H1 (cell line): ENCODE data around the gene STXBP2. TPM values are rescaled to one million over a fixed set of nuclear protein-coding genes. Genes with fewer than 3 reads are reported as not detected.

Source experiments
- CTCF ChIA-PET: fragments of 300-600 bp; sonication (Branson Sonifier 250); formaldehyde crosslinking; loops from one replicate; lab custom pipeline; 2021; ENCODE audit not compliant: partially characterized antibody; lab: Charles Lee
- POLR2A ChIA-PET: fragments of 300-600 bp; sonication (Branson Sonifier 250); formaldehyde crosslinking; loops from one replicate; lab custom pipeline; 2021; ENCODE audit warnings: inconsistent platforms; ENCODE audit not compliant: partially characterized antibody; lab: Charles Lee
- DNase-seq, 2 experiments: peaks; one replicate each; pipeline versions ENCODE4 v3.0.0 to v3.0.0-alpha.2; 2010 to 2022; ENCODE audit warnings: low spot score in 2 of 2, low read depth in 1 of 2, mixed read lengths in 1 of 2
- FAIRE-seq: peaks from 2 replicates; lab custom pipeline; 2011; peaks lifted over from hg19 to GRCh38; lab: Jason Lieb, UNC
- H2AFZ ChIP-seq: 2 replicates; pipeline ENCODE4 v1.8.1; 2012; ENCODE audit warnings: low read length, inconsistent platforms
- H2AK5ac ChIP-seq: 2 replicates; pipeline ENCODE4 v1.6.1; 2013; ENCODE audit warnings: low read depth, low read length
- H2BK120ac ChIP-seq: replicated peaks from 2 replicates; pipeline ENCODE3; 2013; ENCODE audit warnings: low read depth, low read length, inconsistent platforms
- H2BK12ac ChIP-seq: 2 replicates; pipeline ENCODE4 v1.6.1; 2013; ENCODE audit warnings: low read depth, low read length
- H2BK15ac ChIP-seq: 2 replicates; pipeline ENCODE4 v1.6.1; 2013; ENCODE audit warnings: low read length
- H2BK20ac ChIP-seq: 2 replicates; pipeline ENCODE4 v1.6.1; 2013; ENCODE audit warnings: low read length
- H2BK5ac ChIP-seq: 2 replicates; pipeline ENCODE4 v1.6.1; 2013; ENCODE audit warnings: low read depth, low read length
- H3K14ac ChIP-seq: 2 replicates; pipeline ENCODE4 v1.6.1; 2013; ENCODE audit warnings: inconsistent platforms; ENCODE audit not compliant: insufficient read length
- H3K18ac ChIP-seq: 2 replicates; pipeline ENCODE4 v1.6.1; 2013; ENCODE audit warnings: low read length; ENCODE audit errors: extremely low read depth
- H3K23ac ChIP-seq: 2 replicates; pipeline ENCODE4 v1.6.1; 2013; ENCODE audit warnings: inconsistent platforms; ENCODE audit not compliant: insufficient read length
- H3K23me2 ChIP-seq: 2 replicates; pipeline ENCODE4 v1.6.1; 2013; ENCODE audit warnings: low read depth, low read length
- H3K27ac ChIP-seq: 2 replicates; pipeline ENCODE4 v1.6.1; 2011; ENCODE audit warnings: low read depth, low read length, inconsistent platforms
- H3K27me3 ChIP-seq, 4 experiments: replicated peaks in 1 of 4; 1 replicate in 1 of 4; 2 replicates in 3 of 4; pipeline versions ENCODE4 v1.6.1 to v1.8.1; 2011 to 2013; ENCODE audit warnings: low read length in 3 of 4, mild to moderate bottlenecking in 3 of 4, inconsistent platforms in 2 of 4, mixed read lengths in 2 of 4, moderate library complexity in 1 of 4; ENCODE audit not compliant: control insufficient read depth in 3 of 4, insufficient read depth in 3 of 4; ENCODE audit errors: extremely low read depth in 1 of 4
- H3K36me3 ChIP-seq, 4 experiments: 2 replicates each; pipeline versions ENCODE4 v1.6.1 to v1.8.1; 2011 to 2013; ENCODE audit warnings: mild to moderate bottlenecking in 4 of 4, low read length in 3 of 4, moderate library complexity in 2 of 4, control low read depth in 1 of 4, inconsistent platforms in 1 of 4; ENCODE audit not compliant: insufficient read depth in 4 of 4, control insufficient read depth in 2 of 4
- H3K4ac ChIP-seq: replicated peaks from 2 replicates; pipeline ENCODE3; 2013; ENCODE audit warnings: low read length, low read depth, mixed read lengths, inconsistent platforms; ENCODE audit not compliant: insufficient read length
- H3K4me1 ChIP-seq, 4 experiments: replicated peaks in 1 of 4; 1 replicate in 1 of 4; 2 replicates in 3 of 4; pipeline versions ENCODE4 v1.6.1 to v1.8.1; 2011 to 2013; ENCODE audit warnings: low read length in 3 of 4, inconsistent platforms in 2 of 4, mixed read lengths in 1 of 4; ENCODE audit not compliant: insufficient read depth in 4 of 4, control insufficient read depth in 3 of 4
- H3K4me2 ChIP-seq, 2 experiments: 2 replicates each; pipeline versions ENCODE4 v1.6.1 to v1.8.1; 2011 to 2013; ENCODE audit warnings: low read depth in 2 of 2, low read length in 2 of 2, control low read depth in 1 of 2, inconsistent platforms in 1 of 2, mild to moderate bottlenecking in 1 of 2; ENCODE audit not compliant: insufficient read depth in 1 of 2
- H3K4me3 ChIP-seq, 4 experiments: fragments of 200-600, 300-600 bp in 1 of 4; sonication (generic), shearing (Covaris generic), sonication (Bioruptor Twin) in 1 of 4; 2 replicates each; pipeline versions ENCODE4 v1.5.1 to v1.8.1; 2011 to 2016; ENCODE audit warnings: low read length in 4 of 4, low read depth in 3 of 4, control low read depth in 2 of 4, inconsistent platforms in 2 of 4, mild to moderate bottlenecking in 2 of 4, mixed read lengths in 1 of 4, moderate library complexity in 1 of 4; ENCODE audit not compliant: insufficient read depth in 2 of 4; ENCODE audit errors: extremely low read depth in 1 of 4
- H3K56ac ChIP-seq: replicated peaks from 2 replicates; pipeline ENCODE3; 2013; ENCODE audit warnings: low read depth, mild to moderate bottlenecking, mixed read lengths, low read length, inconsistent platforms; ENCODE audit not compliant: insufficient read length
- H3K79me1 ChIP-seq: 2 replicates; pipeline ENCODE4 v1.6.1; 2013; ENCODE audit warnings: low read depth, low read length, control low read depth
- H3K79me2 ChIP-seq, 2 experiments: 2 replicates each; pipeline versions ENCODE4 v1.6.1 to v1.8.1; 2012 to 2013; ENCODE audit warnings: low read length in 2 of 2, mild to moderate bottlenecking in 2 of 2, inconsistent platforms in 1 of 2; ENCODE audit not compliant: insufficient read depth in 2 of 2, control insufficient read depth in 1 of 2
- H3K9ac ChIP-seq, 4 experiments: replicated peaks in 1 of 4; 1 replicate in 1 of 4; 2 replicates in 3 of 4; pipeline versions ENCODE4 v1.6.1 to v1.8.1; 2011 to 2013; ENCODE audit warnings: low read depth in 3 of 4, low read length in 3 of 4, control low read depth in 2 of 4, mild to moderate bottlenecking in 2 of 4, moderate library complexity in 2 of 4, inconsistent platforms in 1 of 4; ENCODE audit errors: extremely low read depth in 1 of 4
- H3K9me3 ChIP-seq, 2 experiments: 2 replicates each; pipeline versions ENCODE4 v1.6.1 to v1.8.1; 2012 to 2013; ENCODE audit warnings: mild to moderate bottlenecking in 2 of 2, moderate library complexity in 2 of 2, control low read depth in 1 of 2, inconsistent platforms in 1 of 2, low read depth in 1 of 2, low read length in 1 of 2, mixed read lengths in 1 of 2; ENCODE audit not compliant: insufficient read depth in 2 of 2
- H4K20me1 ChIP-seq, 2 experiments: replicated peaks in 1 of 2; 2 replicates each; pipeline versions ENCODE3 to v1.8.1; 2011 to 2013; ENCODE audit warnings: inconsistent platforms in 2 of 2, low read length in 2 of 2, mild to moderate bottlenecking in 1 of 2; ENCODE audit not compliant: insufficient read depth in 2 of 2, control insufficient read depth in 1 of 2
- H4K5ac ChIP-seq: 2 replicates; pipeline ENCODE4 v1.6.1; 2013; ENCODE audit warnings: low read length, low read depth, mixed read lengths, inconsistent platforms; ENCODE audit not compliant: insufficient read length
- H4K8ac ChIP-seq: 2 replicates; pipeline ENCODE4 v1.8.0; 2013; ENCODE audit warnings: mild to moderate bottlenecking, moderate library complexity, low read length, inconsistent platforms; ENCODE audit not compliant: insufficient read depth; ENCODE audit errors: extremely low read depth
- H4K91ac ChIP-seq: replicated peaks from 2 replicates; pipeline ENCODE3; 2013; ENCODE audit warnings: low read length, mixed read lengths, inconsistent platforms; ENCODE audit not compliant: insufficient read length
- CREB1 ChIP-seq: IDR thresholded peaks from 2 replicates; pipeline ENCODE4 v1.6.1; 2012; ENCODE audit warnings: inconsistent platforms
- CTBP2 ChIP-seq: IDR thresholded peaks from 2 replicates; pipeline ENCODE4 v1.7.0; 2011; ENCODE audit warnings: borderline replicate concordance, mild to moderate bottlenecking, moderate library complexity, mixed read lengths, low read length; ENCODE audit not compliant: insufficient read depth, insufficient read length
- E2F6 ChIP-seq: IDR thresholded peaks from 2 replicates; pipeline ENCODE4 v1.6.1; 2012; ENCODE audit warnings: inconsistent platforms
- EGR1 ChIP-seq: IDR thresholded peaks from 2 replicates; pipeline ENCODE4 v1.6.1; 2011; ENCODE audit warnings: low read depth, low read length, borderline replicate concordance
- EP300 ChIP-seq, 2 experiments: IDR thresholded peaks; 1 replicate in 1 of 2; 2 replicates in 1 of 2; pipeline ENCODE4 v1.6.1; 2011 to 2012; ENCODE audit warnings: low read depth in 2 of 2, low read length in 2 of 2, mild to moderate bottlenecking in 2 of 2, borderline replicate concordance in 1 of 2, inconsistent platforms in 1 of 2, moderate library complexity in 1 of 2
- KDM1A ChIP-seq: fragments of 200-600, 300-600 bp; sonication (generic); IDR thresholded peaks from 2 replicates; pipeline ENCODE4 v1.7.1; 2016; ENCODE audit warnings: mild to moderate bottlenecking, low read length, borderline replicate concordance
- MAX ChIP-seq: IDR thresholded peaks from 2 replicates; pipeline ENCODE4 v1.6.1; 2012; ENCODE audit warnings: inconsistent platforms
- POU5F1 ChIP-seq: IDR thresholded peaks from 2 replicates; pipeline ENCODE4 v1.6.1; 2011; ENCODE audit warnings: low read depth, mild to moderate bottlenecking, low read length, moderate library complexity
- SIX5 ChIP-seq: IDR thresholded peaks from 2 replicates; pipeline ENCODE4 v1.6.1; 2011; ENCODE audit warnings: mild to moderate bottlenecking, low read depth, low read length
- USF2 ChIP-seq: IDR thresholded peaks from 2 replicates; pipeline ENCODE4 v1.6.1; 2011; ENCODE audit warnings: low read length, improper control_type of control experiment
- YY1 ChIP-seq: IDR thresholded peaks from 2 replicates; pipeline ENCODE4 v1.6.1; 2011; ENCODE audit warnings: low read depth, mild to moderate bottlenecking, low read length
- WGBS, 2 experiments: shearing (Covaris generic) in 1 of 2; methylation state at CpG; one replicate each; pipeline versions ENCODE4 v1.1.6 to v1.1.7; 2013 to 2015; ENCODE audit warnings: low lambda C conversion rate in 2 of 2, mixed read lengths in 2 of 2, inconsistent platforms in 1 of 2, low coverage in 1 of 2, missing lambda C conversion rate in 1 of 2; ENCODE audit not compliant: insufficient replicate concordance in 2 of 2, insufficient coverage in 1 of 2, insufficient read length in 1 of 2; ENCODE audit errors: extremely low coverage in 1 of 2, missing lambda C conversion rate in 1 of 2; 5-methylcytosine and 5-hydroxymethylcytosine counted together
- polyA plus RNA-seq, 7 experiments: library from polyadenylated mRNA; depleted of rRNA in 3 of 7; stranded (reverse) in 5 of 7; unstranded in 2 of 7; fragments of >200 nt in 5 of 7; fragments of 200-250 nt in 2 of 7; gene quantifications; 1 replicate in 5 of 7; 2 replicates in 1 of 7; 4 replicates in 1 of 7; pipeline versions ENCODE4 v1.2.1 to v1.2.3, GENCODE V29; 2011 to 2013; ENCODE audit warnings: missing spikeins in 2 of 7, mixed read lengths in 2 of 7
- total RNA-seq: library from RNA; stranded (reverse); fragmentation: NEBNext Ultra II Directional; extraction: Animal tissue kit (Norgen Biotek cat#: 25700); gene quantifications from 2 replicates; pipeline ENCODE4 v1.2.1, GENCODE V29; 2021

The STXBP2 gene
- total and polyA plus RNA-seq, 2 of the 8 experiments (the other 6 are each of a cell fraction or from before 2014, with no cell fraction given): 52.9 to 53.8 TPM

- H3K9me3 ChIP-seq: no peaks in the 10 kb centered on the region
- H3K14ac ChIP-seq: no peak overlapping the region
- no peak overlapping the region for H2BK12ac ChIP-seq
- H4K8ac ChIP-seq: no peak overlapping the region
- peaks cover 31% of the 10 kb centered on the region for H3K79me1 ChIP-seq
- H3K4me2 ChIP-seq: no peak overlapping the region
- DNase-seq (no peak), FAIRE-seq (no peak)
- ChIA-PET POLR2A (interaction anchor here (1.1 to 6.4 kb wide), 3 partner anchors 8 to 20 kb away, joined by 3 to 34 read pairs (median 4); partner anchors contain the start of gene PCP2), CTCF (interaction anchor here (0.7 to 2.7 kb wide), 3 partner anchors 15 to 262 kb away, joined by 3 to 6 read pairs (median 5); no protein-coding TSS in a partner anchor)
- H2BK120ac ChIP-seq: no peak overlapping the region
- peaks cover 0 to 10% (median 3%) of the 10 kb centered on the region in 4 experiments; a peak in 4 of 7 replicates for H3K4me1 ChIP-seq
- no peak overlapping the region for H3K23ac ChIP-seq
- H2AFZ ChIP-seq: no peak overlapping the region
- no peak overlapping the region for H3K56ac ChIP-seq
- no peak overlapping the region for H2BK15ac ChIP-seq
- WGBS, 2 experiments: 97% methylated on average over 30 of the region's 34 CpGs; no CpG with 5 or more reads in 1 of the 2 experiments
- no peak overlapping the region for H4K5ac ChIP-seq
- no peak overlapping the region for H3K27ac ChIP-seq
- H3K4ac ChIP-seq: no peak overlapping the region
- no peak overlapping the region for H3K4me3 ChIP-seq
- peaks cover 4 to 22% of the 10 kb centered on the region in 2 experiments for H4K20me1 ChIP-seq
- no peak overlapping the region for H4K91ac ChIP-seq
- H2AK5ac ChIP-seq: no peak overlapping the region
- H2BK20ac ChIP-seq: no peak overlapping the region
- peaks cover 10 to 44% of the 10 kb centered on the region in 2 experiments; a peak in 3 of 4 replicates for H3K79me2 ChIP-seq
- no peaks in the 10 kb centered on the region for H3K27me3 ChIP-seq
- H3K9ac ChIP-seq: no peak overlapping the region
- peaks cover 8 to 25% (median 20%) of the 10 kb centered on the region in 4 experiments; a peak in 5 of 8 replicates for H3K36me3 ChIP-seq
- H3K23me2 ChIP-seq: peaks cover 14% of the 10 kb centered on the region
- H2BK5ac ChIP-seq: no peak overlapping the region
- no peak overlapping the region for H3K18ac ChIP-seq
- TF ChIP-seq E2F6 (no peak), POU5F1 (no peak), SIX5 (no peak), EGR1 (no peak), USF2 (no peak), YY1 (no peak), EP300 (IDR thresholded peaks at IDR 0.05; ENCODE audit: borderline replicate concordance in 1 of 2, low read depth in 2 of 2, low read length in 2 of 2) (no peak), MAX (no peak), KDM1A (no peak), CTBP2 (no peak), CREB1 (no peak)
Observed at GRCh38 chr19:7625763-7626372, 11.0 kb upstream of the STXBP2 start.
